KG1 (cell line): ENCODE results near the gene ZNG1F.
"Not testable (repeated sequence)": the region's sequence is repeated elsewhere in the genome, so short reads cannot be mapped to it uniquely, and the experiment has no call there.

Experiments used
- DNase-seq: peaks from one replicate; lab custom pipeline; 2025; lab: John Stamatoyannopoulos, UW

The ZNG1F gene

GRCh38 chr9:41123396-41123795 is 65.7 kb downstream of the ZNG1F start:
- not testable (repeated sequence) for DNase-seq

- DNase-seq, result not testable (repeated sequence)
Measured at GRCh38 chr9:41120696-41121095, 68.4 kb downstream of the ZNG1F start.

- DNase-seq, result not testable (repeated sequence)
Measured at GRCh38 chr9:41119719-41120118, 69.4 kb downstream of the ZNG1F start.

GRCh38 chr9:41119311-41119710 is 69.8 kb downstream of the ZNG1F start:
- DNase-seq, result not testable (repeated sequence)

- DNase-seq, result not testable (repeated sequence)
Measured at GRCh38 chr9:41113348-41113747, 75.8 kb downstream of the ZNG1F start.

GRCh38 chr9:41111414-41111813 is 77.7 kb downstream of the ZNG1F start:
- not testable (repeated sequence) for DNase-seq

GRCh38 chr9:41110913-41111312 is 78.2 kb downstream of the ZNG1F start:
- not testable (repeated sequence) for DNase-seq

GRCh38 chr9:41109253-41109652 is 79.9 kb downstream of the ZNG1F start:
- DNase-seq, result not testable (repeated sequence)

GRCh38 chr9:41108816-41109215 is 80.3 kb downstream of the ZNG1F start:
- DNase-seq, result not testable (repeated sequence)

- not testable (repeated sequence) for DNase-seq
Measured at GRCh38 chr9:41106472-41107116, 82.5 kb downstream of the ZNG1F start.

GRCh38 chr9:41105557-41106253 is 83.4 kb downstream of the ZNG1F start:
- not testable (repeated sequence) for DNase-seq

- not testable (repeated sequence) for DNase-seq
Measured at GRCh38 chr9:41104542-41104941, 84.6 kb downstream of the ZNG1F start.

- not testable (repeated sequence) for DNase-seq
Measured at GRCh38 chr9:41100508-41100907, 88.6 kb downstream of the ZNG1F start.

GRCh38 chr9:41098759-41099158 is 90.4 kb downstream of the ZNG1F start:
- DNase-seq, result not testable (repeated sequence)

- not testable (repeated sequence) for DNase-seq
Measured at GRCh38 chr9:41095060-41095459, 94.1 kb downstream of the ZNG1F start.

GRCh38 chr9:41094010-41094773 is 94.9 kb downstream of the ZNG1F start:
- not testable (repeated sequence) for DNase-seq

- DNase-seq, result not testable (repeated sequence)
Measured at GRCh38 chr9:41090922-41091321, 98.2 kb downstream of the ZNG1F start.

- DNase-seq, result not testable (repeated sequence)
Measured at GRCh38 chr9:41090386-41090785, 98.7 kb downstream of the ZNG1F start.

GRCh38 chr9:41088450-41089059 is 100.6 kb downstream of the ZNG1F start:
- not testable (repeated sequence) for DNase-seq

GRCh38 chr9:41087929-41088328 is 101.2 kb downstream of the ZNG1F start:
- not testable (repeated sequence) for DNase-seq

- not testable (repeated sequence) for DNase-seq
Measured at GRCh38 chr9:41087157-41087780, 101.8 kb downstream of the ZNG1F start.

GRCh38 chr9:41086685-41087084 is 102.4 kb downstream of the ZNG1F start:
- DNase-seq, result not testable (repeated sequence)
